Nephron progenitor cell (in vitro differentiated cells): ENCODE measurements around the gene CARS1.

Experiments
- DNase-seq: peaks from one replicate; pipeline ENCODE4 v3.0.0; 2021
- H3K27ac Mint-ChIP-seq: 2 replicates; pipeline ENCODE4 v1.8.0; 2021; ENCODE audit warnings: mild to moderate bottlenecking, moderate library complexity, mixed read lengths
- H3K27me3 Mint-ChIP-seq: 2 replicates; pipeline ENCODE4 v1.8.0; 2021; ENCODE audit warnings: mild to moderate bottlenecking, low read depth, mixed read lengths; ENCODE audit not compliant: poor library complexity
- H3K36me3 Mint-ChIP-seq: 2 replicates; pipeline ENCODE4 v1.8.0; 2021; ENCODE audit warnings: low read depth, mixed read lengths
- H3K4me1 Mint-ChIP-seq: 2 replicates; pipeline ENCODE4 v1.8.0; 2021; ENCODE audit warnings: mixed read lengths
- H3K4me3 Mint-ChIP-seq: 2 replicates; pipeline ENCODE4 v1.8.0; 2021; ENCODE audit warnings: mild to moderate bottlenecking, moderate library complexity, mixed read lengths
- H3K9me3 Mint-ChIP-seq: 2 replicates; pipeline ENCODE4 v1.8.0; 2021; ENCODE audit warnings: mild to moderate bottlenecking, moderate library complexity, mixed read lengths
- CTCF ChIP-seq: fragments of 200-600 bp; sonication (generic); IDR thresholded peaks from 2 replicates; pipeline ENCODE4 v1.5.0; 2021; ENCODE audit warnings: antibody characterized with exemption

CARS1 gene

GRCh38 chr11:3030289-3031070 is 26.7 kb downstream of the CARS1 start:
- TF ChIP-seq CTCF: no peak
- no peaks in the 10 kb centered on the region for H3K4me1 Mint-ChIP-seq
- no peak overlapping the region for H3K4me3 Mint-ChIP-seq
- no peaks in the 10 kb centered on the region for H3K27me3 Mint-ChIP-seq
- H3K9me3 Mint-ChIP-seq: no peaks in the 10 kb centered on the region
- H3K36me3 Mint-ChIP-seq: peaks cover 45% of the 10 kb centered on the region
- no peak for DNase-seq
- H3K27ac Mint-ChIP-seq: no peak overlapping the region

GRCh38 chr11:3028813-3029212 is 28.4 kb downstream of the CARS1 start:
- Mint-ChIP-seq H3K4me1 (no peaks in the 10 kb centered on the region), H3K36me3 (peaks cover 45% of the 10 kb centered on the region), H3K9me3 (no peaks in the 10 kb centered on the region), H3K27me3 (no peaks in the 10 kb centered on the region), H3K4me3 (no peak overlapping the region), H3K27ac (no peak overlapping the region)
- DNase-seq: no peak
- TF ChIP-seq CTCF: no peak

- Mint-ChIP-seq H3K4me3 (no peak overlapping the region), H3K27ac (peak overlapping the region; percentile 58), H3K4me1 (peaks cover 11% of the 10 kb centered on the region), H3K27me3 (no peaks in the 10 kb centered on the region), H3K36me3 (peaks cover 37% of the 10 kb centered on the region), H3K9me3 (no peaks in the 10 kb centered on the region)
- no peak for DNase-seq
- no peak for TF ChIP-seq CTCF
Observed at GRCh38 chr11:3026803-3027202, 30.4 kb downstream of the CARS1 start.

- Mint-ChIP-seq H3K27ac (peak overlapping the region; percentile 34), H3K4me3 (no peak overlapping the region), H3K4me1 (peaks cover 11% of the 10 kb centered on the region), H3K36me3 (peaks cover 12% of the 10 kb centered on the region), H3K9me3 (no peaks in the 10 kb centered on the region), H3K27me3 (no peaks in the 10 kb centered on the region)
- TF ChIP-seq CTCF: no peak
- DNase-seq: no peak
Observed at GRCh38 chr11:3022982-3023381, 34.2 kb downstream of the CARS1 start.

GRCh38 chr11:3022300-3022967 is 34.8 kb downstream of the CARS1 start:
- Mint-ChIP-seq H3K36me3 (peaks cover 13% of the 10 kb centered on the region), H3K4me3 (no peak overlapping the region), H3K27me3 (no peaks in the 10 kb centered on the region), H3K27ac (peak overlapping the region; percentile 34), H3K9me3 (no peaks in the 10 kb centered on the region), H3K4me1 (peaks cover 11% of the 10 kb centered on the region)
- DNase-seq: no peak
- no peak for TF ChIP-seq CTCF
